ENCODE data around the gene TMEM132A.
"Not testable (repeated sequence)": the region's sequence is repeated elsewhere in the genome, so short reads cannot be mapped to it uniquely, and the experiment has no call there.

Gene TMEM132A

DNA sequence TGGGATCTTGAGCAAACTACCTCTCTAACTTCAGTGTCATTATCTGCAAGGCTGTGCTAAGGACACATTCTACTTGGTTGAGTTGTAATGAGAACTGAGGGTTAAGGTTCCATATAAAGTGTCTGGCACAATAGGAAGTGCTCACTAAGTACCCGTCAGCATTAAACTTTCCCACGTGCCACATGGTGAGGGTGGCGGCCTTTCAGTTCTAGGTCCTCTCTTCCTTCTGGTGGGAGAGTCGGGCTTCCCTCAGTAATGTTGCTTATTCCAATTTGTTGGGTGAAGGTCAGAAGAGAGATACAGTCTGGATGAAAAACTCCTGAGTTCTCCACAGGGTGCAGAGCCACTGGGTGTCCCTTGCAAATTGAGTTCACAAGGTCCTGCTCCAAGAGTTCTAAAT is 42.6 kb downstream of the TMEM132A start:
- DNase-seq: no peak

DNA sequence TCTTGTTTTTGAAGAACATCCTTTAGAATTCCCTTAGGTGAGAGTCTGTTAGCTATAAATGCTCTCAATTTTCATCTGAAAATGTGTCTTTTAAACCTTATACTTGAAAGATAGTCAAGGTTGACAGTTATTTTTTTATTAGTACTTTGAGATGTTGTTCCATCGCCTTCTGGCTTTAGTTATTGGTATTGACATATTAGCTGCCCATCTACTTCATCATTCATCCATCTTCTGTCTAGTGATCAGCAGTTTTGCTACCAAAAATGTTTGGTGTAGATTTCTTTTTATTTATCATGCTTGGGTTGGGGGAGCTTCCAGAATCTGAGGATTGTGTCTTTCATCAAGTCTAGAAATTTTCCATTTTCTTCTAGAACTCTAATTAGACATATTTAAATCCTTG is 44.0 kb downstream of the TMEM132A start:
- no peak for DNase-seq

DNA sequence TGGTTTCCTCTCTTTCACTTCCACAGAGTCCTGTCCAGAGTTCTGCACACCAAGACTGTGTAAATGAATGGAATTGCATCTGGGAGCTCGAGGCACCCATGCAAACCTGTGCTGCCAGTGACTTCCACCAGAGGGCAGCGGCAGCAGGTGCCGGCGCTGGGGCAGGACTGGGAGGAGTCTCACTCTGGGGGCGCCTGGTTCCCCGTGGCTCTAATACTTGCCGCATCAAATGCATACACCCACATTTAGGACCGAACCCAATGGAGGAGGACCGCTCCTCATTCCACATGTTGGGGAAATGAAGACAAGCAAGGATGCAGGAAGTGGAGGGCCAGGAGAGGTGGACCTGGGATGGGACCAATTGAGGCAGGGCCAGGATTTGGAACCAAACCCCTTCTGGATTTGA is 46.1 kb downstream of the TMEM132A start:
- no peak for DNase-seq

DNA sequence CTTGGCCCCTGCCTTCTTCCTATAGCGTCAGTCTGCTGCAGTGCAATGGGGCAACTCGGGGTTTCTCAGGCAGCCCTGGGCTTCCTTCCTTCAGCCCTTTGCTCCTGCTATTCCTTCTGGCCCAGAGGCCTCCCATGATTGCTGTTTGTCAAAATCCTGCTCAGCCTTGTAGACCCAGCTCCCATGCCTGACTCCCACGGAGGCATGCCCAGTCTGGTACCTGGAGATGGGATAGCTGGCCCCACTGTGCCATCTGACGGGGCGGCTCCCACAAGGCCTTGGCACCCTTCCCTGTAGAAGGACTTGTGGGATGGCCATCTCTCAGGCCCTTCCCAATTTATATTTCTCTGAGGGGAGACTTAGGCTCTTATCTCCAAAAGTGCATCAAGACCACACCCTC is 46.6 kb downstream of the TMEM132A start:
- no peak for DNase-seq

DNA sequence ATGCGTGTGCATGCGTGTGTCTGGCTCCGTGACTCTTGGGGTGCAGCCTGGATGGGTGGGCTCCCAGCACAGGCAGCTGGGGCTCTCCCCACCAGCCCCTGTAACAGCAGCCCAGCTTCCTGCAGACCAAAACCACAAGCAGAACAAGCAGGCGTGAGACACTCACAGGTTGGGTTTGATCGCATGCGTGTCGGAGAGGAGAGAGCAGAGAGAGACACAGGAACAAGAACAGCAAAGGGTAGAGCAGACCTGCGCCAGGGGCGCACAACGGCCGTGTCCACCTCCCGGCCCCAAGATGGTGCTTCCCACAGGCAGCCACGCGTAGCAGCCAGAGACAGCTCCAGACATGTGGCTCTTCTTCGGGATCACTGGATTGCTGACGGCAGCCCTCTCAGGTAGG is 47.3 kb downstream of the TMEM132A start, which contains the start of gene CD6:
CD6 (plus strand) TSS at position 161 of the 400 bp plus-strand sequence; CDS start at position 347, 186 bp downstream.
- DNase-seq: no peak

DNA sequence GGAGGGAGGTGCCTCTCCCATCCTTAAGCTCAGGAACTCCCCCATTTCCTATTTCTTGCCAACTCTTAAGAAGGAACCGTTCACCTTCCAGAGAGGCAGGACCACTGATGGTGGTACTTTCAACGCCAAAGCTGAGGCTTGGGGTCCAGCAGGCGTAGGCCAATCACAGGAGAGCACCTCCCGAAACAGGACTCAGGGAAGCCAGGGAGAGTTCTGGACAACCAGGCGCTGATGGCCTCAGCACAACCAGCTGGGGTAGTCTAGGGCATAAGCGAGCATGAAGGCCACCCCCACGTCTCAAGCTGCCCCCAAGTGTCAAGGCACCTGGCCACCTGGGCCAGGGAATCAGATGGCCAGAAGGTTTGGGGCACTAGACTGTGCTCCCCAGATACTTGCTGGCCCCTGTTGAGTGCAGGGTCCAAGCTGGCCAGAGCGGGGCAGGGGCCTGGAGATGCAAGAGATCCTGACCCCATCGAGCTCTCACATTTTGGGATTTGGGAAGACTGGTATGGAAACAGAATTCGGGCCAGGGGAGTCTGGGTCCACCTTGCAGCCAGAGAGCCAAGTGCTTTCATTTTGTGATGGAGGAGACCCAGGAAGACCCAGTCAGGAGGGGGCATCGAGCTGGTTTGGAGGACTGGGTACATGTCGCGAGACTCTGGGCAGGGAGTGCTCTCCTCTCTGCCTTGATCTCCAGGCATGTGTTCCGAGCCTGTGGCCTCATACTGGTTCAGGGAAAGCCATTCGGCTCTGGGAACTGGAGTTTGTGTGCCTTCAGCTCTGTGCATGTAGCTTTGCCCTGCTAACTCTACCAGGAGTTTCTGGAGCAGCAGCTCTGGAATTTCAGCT is 48.1 kb downstream of the TMEM132A start:
- no peak for DNase-seq

DNA sequence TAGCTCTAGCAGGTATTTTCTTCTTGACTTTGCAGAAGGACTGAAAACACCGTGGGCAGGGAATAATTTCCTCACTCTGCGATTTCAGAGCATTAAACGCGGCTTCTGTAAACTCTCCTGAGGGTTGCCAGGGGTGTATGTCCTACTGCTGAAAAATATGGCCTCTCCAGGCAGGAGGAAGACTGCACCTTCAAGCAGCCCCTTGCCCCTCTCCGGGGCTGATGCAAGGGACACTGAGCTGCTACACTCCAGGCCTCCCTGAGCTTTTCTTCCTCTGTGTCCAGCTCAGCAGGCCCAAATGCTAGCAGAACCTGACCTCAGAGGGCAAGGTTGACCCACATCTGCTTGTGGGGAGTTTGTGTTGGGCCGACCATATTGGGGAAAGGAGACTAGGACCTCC is 49.4 kb downstream of the TMEM132A start:
- DNase-seq: no peak

DNA sequence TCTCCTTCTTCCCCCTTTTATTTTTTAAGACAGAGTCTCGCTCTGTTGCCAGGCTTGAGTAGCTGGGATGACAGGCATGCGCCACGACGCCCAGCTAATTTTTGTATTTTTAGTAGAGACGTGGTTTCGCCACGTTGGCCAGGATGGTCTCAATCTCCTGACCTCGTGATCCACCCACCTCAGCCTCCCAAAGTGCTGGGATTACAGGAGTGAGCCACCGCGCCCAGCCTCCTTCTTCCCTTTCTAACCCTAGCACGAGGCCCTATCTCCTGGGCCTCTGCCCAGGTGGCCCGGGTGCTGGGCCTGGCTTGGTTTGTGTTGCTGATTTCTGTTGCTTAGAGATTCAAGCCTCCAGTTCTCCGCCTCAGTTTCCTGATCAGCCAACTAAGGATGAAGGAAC is 50.1 kb downstream of the TMEM132A start:
- DNase-seq: not testable (repeated sequence)

DNA sequence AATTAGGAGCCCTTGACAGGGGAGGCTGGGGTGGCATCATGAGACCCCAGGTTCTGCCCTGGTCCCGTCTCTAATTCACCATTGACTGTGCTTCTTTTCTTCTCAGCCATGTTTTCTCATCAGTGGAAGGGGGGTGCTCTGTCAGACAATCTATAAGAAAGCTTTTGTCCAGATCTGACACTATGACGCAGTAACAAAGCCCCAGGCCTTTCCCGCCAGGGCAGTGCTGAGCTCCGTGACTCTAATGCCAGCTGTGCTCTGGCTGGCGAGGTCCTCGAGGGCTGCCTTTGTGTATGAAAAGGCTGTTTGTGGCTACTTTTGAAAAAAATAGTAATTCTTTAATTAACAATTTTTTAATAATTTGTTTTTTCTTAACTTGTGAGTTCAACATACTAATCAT is 50.5 kb downstream of the TMEM132A start:
- no peak for DNase-seq

DNA sequence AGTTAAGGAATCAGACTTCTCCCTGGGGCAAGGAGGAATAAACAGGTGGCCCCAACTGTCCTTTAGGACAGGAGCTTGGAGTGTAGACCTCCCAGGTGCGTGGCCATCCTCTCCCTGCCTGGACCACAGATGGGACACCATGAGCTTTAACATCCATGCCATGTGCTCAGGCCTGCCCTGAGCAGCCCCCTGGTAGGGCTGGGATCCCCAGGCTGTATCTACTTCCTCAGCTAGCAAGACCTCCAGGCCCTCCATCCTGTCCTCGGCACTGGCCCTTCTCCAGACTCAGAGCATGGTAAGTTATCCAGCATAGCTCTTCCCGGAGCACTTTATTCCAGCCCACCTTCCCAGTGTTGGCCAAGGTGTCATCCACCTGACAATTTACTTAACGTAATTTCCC is 53.0 kb downstream of the TMEM132A start:
- no peak for DNase-seq

DNA sequence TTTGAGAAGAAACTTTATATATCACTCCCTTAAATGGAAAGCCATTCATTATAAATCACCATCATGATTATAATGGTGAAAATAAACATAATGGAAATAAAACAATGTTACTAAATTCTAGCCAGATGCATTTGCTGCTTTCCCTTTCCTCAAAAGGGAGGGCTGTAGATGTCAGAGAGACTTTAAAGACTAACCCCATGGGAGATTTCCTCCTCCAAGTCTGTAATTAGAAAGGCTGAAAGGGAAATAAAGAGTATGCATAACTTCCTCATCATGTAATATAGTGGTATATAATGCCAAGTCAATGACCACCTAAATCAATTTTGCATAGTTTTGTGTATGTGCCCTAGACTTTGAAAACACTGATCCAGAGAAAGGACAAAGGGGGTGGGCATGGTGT is 53.6 kb downstream of the TMEM132A start:
- no peak for DNase-seq

DNA sequence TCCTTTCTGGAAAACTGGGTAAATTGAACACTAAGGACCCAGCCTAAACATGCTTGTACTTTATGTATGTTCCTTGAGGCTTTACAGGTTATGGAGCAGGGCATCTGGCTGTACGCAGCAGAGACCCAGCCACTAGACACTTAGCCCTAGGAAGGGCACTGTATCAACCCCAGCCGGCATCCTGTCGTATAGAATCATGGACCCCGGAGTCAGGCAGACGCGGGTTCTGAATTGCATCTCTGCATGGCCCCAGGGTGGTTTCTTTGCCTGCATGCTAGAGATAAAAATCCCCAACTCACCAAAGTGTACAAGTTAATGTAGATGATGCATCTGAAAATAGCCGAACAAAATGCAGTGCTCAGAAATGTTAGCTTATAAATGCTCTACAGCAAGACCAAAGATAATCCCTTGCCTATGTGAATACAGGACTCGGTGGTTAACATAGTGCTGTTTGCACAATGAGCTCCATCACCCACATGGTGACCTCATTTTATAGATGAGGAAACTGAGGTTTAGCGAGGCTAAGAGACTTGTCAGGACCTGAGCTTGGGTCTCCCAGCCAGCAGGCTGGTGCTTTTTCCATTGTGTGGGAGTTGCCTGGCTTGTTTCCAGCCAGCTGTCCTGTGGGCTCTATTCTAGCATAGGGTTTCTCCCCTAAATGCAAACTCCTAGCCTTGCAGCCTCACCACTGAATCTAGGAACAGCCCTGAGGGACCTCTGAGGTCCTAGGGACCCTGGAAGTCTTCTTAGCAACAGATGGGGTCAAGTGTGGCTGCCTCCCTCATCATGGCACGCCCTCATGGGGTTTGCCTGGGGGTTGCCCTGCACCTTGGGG is 54.5 kb downstream of the TMEM132A start:
- no peak for DNase-seq

DNA sequence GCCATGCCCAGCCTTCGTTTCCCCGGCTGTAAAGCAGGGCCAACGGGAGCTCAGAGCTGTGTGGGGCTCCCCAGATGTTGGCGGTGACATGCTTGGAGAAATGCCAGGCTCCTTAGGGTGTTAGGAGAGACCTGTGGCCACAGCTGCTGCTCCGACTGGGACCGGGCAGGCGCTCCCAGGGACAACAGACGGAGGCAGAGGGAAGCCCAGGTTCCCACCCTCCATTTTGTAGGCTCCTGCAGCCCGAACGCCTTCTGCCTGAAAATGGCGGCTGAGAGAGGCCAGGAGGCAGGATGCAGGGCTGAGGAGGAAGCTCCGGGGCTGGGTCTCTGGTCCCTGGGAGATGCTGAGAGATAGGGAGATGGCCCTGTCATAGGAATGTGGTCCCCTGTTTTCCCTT is 57.3 kb downstream of the TMEM132A start:
- DNase-seq: no peak

DNA sequence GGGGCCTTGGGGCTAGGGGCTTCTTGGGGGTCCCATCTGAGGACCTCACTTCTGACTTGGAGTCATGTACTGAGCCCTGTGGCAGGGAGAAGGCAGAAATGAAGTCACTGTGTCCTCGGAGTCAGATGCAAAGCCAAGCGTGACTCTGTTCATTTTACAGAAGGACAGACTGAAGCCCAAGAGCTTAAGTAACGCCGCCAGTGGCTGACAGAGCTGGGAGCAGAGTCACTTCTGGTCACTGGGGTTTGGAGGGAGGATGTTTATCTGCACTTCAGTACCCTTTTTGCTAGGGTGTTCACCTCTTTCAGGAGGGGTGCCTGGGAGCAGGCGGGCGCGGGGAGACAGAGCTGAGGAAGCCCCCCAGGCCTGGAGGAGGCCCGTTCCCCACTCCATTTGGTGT is 57.9 kb downstream of the TMEM132A start:
- no peak for DNase-seq

DNA sequence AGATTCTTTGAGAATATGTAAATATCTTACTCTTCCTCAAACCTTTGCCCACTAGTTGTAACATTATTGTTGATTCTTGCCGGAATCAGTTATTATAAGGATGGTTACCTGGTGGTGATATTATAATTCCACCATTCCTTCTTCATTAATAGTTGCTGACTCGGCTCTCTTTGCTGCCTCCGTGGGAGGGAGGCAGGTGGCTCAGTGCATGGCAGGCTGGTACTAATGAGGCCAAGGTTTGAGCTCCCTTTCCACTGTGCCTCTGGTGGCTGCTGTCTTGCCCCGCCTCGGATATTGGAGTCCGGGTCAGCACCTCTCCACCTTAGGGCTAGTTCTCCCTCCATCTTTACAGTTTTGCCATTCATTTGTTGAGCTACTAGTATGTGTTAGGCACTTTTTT is 59.9 kb downstream of the TMEM132A start:
- no peak for DNase-seq

DNA sequence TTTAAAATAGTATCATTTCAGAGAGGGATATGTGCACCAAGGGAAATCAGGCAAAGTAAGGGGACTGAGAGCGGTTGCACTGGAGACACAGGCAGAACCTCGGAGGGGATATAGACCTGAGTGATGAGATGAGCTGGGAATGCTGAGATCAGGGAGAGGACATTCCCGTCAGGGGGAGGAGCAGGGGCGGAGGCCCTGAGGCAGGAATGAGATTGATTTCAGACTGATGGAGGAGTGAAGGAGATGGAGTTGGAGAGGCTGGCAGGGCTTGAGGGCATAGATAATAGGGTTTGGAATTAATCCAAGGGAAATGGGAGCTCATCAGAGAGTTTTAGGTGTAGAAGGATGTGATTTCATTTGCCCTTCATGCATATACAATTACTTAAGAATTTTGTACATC is 60.4 kb downstream of the TMEM132A start:
- no peak for DNase-seq

DNA sequence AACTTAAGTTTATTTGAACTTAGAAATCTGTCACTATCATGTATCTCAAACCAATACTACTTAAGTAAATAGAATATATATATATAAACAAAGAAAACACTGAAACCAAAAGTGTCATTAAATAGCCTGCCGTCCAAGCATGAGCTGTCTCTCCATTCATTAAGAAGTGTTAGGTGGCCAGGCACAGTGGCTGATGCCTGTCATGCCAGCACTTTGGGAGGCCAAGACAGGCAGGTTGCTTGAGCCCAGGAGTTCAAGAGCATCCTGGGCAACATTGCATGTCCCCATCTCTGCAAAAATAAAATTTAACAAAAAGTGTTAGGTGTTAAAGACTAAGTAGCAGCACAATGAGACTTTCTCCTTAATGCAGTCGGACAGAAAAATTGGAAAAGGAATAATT is 61.2 kb downstream of the TMEM132A start:
- no peak for DNase-seq

DNA sequence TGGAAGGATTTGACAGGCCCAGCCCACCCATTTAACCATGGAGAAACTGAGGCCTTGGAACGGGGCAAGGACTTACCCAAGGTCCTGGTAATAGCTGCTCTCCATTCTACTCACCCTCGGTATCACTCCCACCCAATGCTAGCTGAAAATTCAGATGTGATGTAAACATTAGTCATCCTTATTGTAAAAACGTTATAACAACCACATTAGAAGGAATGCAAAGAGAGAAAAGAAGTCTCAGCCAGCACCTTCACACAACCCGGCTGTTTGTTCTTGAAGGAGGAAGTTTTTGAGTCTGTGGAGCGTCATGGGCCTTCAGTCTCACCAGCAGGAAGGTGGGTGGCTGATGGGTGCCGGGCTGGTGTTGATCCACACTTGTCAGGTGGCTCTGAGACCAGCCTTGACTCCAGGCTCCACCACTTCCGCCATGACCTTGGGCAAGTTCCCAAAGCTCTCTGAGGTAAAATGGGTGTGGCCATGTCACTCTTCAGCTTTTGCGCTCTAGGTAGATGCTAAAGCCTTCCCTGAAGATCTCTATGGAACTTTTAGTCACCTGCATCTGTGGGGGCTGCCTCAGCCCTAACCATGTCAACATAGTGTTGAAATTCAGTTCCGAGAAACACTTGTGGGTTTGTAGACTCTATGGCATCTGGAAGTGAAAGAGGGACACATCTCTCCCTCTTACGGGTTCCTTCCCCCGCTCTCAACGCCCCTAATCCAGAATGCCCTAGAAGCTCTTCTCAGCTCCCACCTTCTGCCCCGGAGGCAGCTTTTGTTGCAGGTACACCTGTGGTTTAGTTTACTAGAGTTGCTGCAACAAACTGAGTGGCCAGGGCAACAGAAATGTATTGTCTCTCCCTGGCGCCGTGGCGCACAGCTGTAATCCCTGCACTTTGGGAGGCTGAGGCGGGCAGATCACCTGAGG is 62.0 kb downstream of the TMEM132A start:
- DNase-seq: no peak
